ENCODE data around the gene RFFL. TPM values are rescaled to one million over a fixed set of nuclear protein-coding genes. Genes with fewer than 3 reads are reported as not detected.
"Not testable (repeated sequence)": the region's sequence is repeated elsewhere in the genome, so short reads cannot be mapped to it uniquely, and the experiment has no call there.

RFFL gene
- total RNA-seq, 3 donors from 2014 or later = 13.8 to 27.5 (median 19.4) TPM

GRCh38 chr17:35001549-35001948, 62.0 kb downstream of the RFFL start:
- Histone ChIP-seq H3K27me3 (no peaks in the 10 kb centered on the region), H3K4me1 (peaks cover 0 to 9% of the 10 kb centered on the region in 2 donors), H3K4me3 (no peak overlapping the region), H3K27ac (peak overlapping the region in 1 of 2 donors; percentile 15), H3K9me3 (no peaks in the 10 kb centered on the region), H3K36me3 (no peaks in the 10 kb centered on the region)
- TF ChIP-seq POLR2AphosphoS5 (IDR thresholded peaks at IDR 0.05) (no peak), POLR2A (IDR thresholded peaks at IDR 0.05) (no peak), CTCF (IDR thresholded peaks at IDR 0.05) (no peak)
- intact Hi-C loops (cut with DNase I; ENCODE audit: low total_unique reads) = no loop called here
- DNase-seq (ENCODE audit: low spot score in 2 of 2) = no peak

- intact Hi-C loops (cut with DNase I; ENCODE audit: low total_unique reads) = not testable (repeated sequence)
Measured at GRCh38 chr17:35000965-35001364, 62.5 kb downstream of the RFFL start.

GRCh38 chr17:34999456-34999855, 64.1 kb downstream of the RFFL start:
- TF ChIP-seq POLR2AphosphoS5 (IDR thresholded peaks at IDR 0.05) = no peak
- TF ChIP-seq CTCF (IDR thresholded peaks at IDR 0.05) = no peak
- intact Hi-C loops (cut with DNase I; ENCODE audit: low total_unique reads) = no loop called here
- no peak for DNase-seq (ENCODE audit: low spot score in 2 of 2)
- no peaks in the 10 kb centered on the region for H3K9me3 ChIP-seq
- no peak overlapping the region for H3K4me3 ChIP-seq
- H3K4me1 ChIP-seq = peaks cover 0 to 9% of the 10 kb centered on the region in 2 donors
- no peak overlapping the region for H3K27ac ChIP-seq
- H3K27me3 ChIP-seq = no peaks in the 10 kb centered on the region
- H3K36me3 ChIP-seq = no peaks in the 10 kb centered on the region

More at GRCh38 chr17:35000965-35001364, 62.5 kb downstream of the RFFL start:
- not testable (repeated sequence) for H3K36me3 ChIP-seq; H3K27ac ChIP-seq; DNase-seq (ENCODE audit: low spot score in 2 of 2); H3K27me3 ChIP-seq; H3K4me3 ChIP-seq; H3K9me3 ChIP-seq; H3K4me1 ChIP-seq

GRCh38 chr17:34998205-34998604, 65.3 kb downstream of the RFFL start:
- peaks cover 0 to 9% of the 10 kb centered on the region in 2 donors for H3K4me1 ChIP-seq
- no peaks in the 10 kb centered on the region for H3K36me3 ChIP-seq
- no peaks in the 10 kb centered on the region for H3K27me3 ChIP-seq
- intact Hi-C loops (cut with DNase I; ENCODE audit: low total_unique reads) = no loop called here
- no peak overlapping the region for H3K4me3 ChIP-seq
- no peaks in the 10 kb centered on the region for H3K9me3 ChIP-seq
- TF ChIP-seq POLR2A (IDR thresholded peaks at IDR 0.05) (no peak), CTCF (IDR thresholded peaks at IDR 0.05) (peak in 2 of 3 donors; percentile 40 to 60), POLR2AphosphoS5 (IDR thresholded peaks at IDR 0.05) (no peak)
- H3K27ac ChIP-seq = peak overlapping the region; percentile 75 to 79
- peak in 1 of 2 donors; percentile 48 for DNase-seq (ENCODE audit: low spot score in 2 of 2)

GRCh38 chr17:34997355-34997862, 66.1 kb downstream of the RFFL start:
- intact Hi-C loops (cut with DNase I; ENCODE audit: low total_unique reads) = no loop called here
- Histone ChIP-seq H3K27ac (peak overlapping the region; percentile 75 to 79), H3K9me3 (no peaks in the 10 kb centered on the region), H3K36me3 (no peaks in the 10 kb centered on the region), H3K27me3 (no peaks in the 10 kb centered on the region), H3K4me1 (peaks cover 0 to 9% of the 10 kb centered on the region in 2 donors), H3K4me3 (no peak overlapping the region)
- peak in 1 of 3 donors; percentile 30 for TF ChIP-seq POLR2AphosphoS5 (IDR thresholded peaks at IDR 0.05)
- TF ChIP-seq CTCF (IDR thresholded peaks at IDR 0.05) = no peak
- peak; percentile 63 to 71 for DNase-seq (ENCODE audit: low spot score in 2 of 2)
